Measurements from ENCODE around the gene TREX2. TPM values are rescaled to one million over a fixed set of nuclear protein-coding genes. Genes with fewer than 3 reads are reported as not detected.

TREX2 gene
- total and polyA plus RNA-seq, 2 of the 8 experiments (the other 6 are each of a cell fraction or from before 2014, with no cell fraction given) = 0.71 to 0.80 TPM

DNA sequence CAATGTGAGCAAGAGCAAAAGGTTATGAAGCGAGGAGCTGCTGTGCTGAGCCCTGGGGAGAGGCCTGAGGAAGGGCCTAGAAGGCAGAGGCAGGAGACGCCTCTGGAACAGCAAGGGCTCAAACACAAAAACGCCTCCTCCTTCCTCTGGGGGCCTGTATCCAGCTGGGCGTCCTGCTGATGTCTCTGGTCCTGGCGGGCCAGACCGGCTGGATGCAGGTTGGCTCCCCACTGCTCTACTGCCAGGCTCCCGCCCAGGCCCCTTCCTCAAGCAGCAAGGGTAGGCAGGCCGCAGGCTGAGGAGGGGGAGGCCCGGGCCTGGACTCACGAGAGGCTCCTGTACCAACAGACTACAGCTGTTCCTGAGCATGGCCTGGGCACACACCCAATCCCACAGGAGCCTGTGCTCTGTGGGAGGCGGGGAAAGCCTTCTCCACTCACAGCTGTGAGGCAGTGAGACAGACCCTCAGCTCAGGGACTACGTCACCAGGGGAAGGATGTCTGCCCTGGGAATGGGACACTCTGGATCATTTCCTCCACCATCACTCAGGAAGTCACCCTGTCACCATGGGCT lies 22.2 kb upstream of the TREX2 start:
- no peak for FAIRE-seq
- no peak overlapping the region for H2AFZ ChIP-seq (ENCODE audit: low read length)
- H3K4me3 ChIP-seq (ENCODE audit: extremely low read depth in 1 of 4, insufficient read depth in 2 of 4, low read depth in 3 of 4, low read length in 4 of 4) = no peak overlapping the region
- peaks cover 3% of the 10 kb centered on the region; the same call in 1 of the 2 replicates for H3K79me1 ChIP-seq (ENCODE audit: low read depth, low read length)
- H3K9me3 ChIP-seq (ENCODE audit: insufficient read depth in 2 of 2, low read depth in 1 of 2, low read length in 1 of 2) = no peaks in the 10 kb centered on the region
- DNase-seq (ENCODE audit: low read depth in 1 of 2, low spot score in 2 of 2) = no peak
- H2BK5ac ChIP-seq (ENCODE audit: low read depth, low read length) = no peak overlapping the region
- 94% methylated on average over 3 of the region's 12 CpGs; no CpG with 5 or more reads in 1 of the 2 experiments for WGBS, 2 experiments (ENCODE audit: extremely low coverage in 1 of 2, insufficient coverage in 1 of 2, insufficient read length in 1 of 2, insufficient replicate concordance in 2 of 2, low coverage in 1 of 2, low lambda C conversion rate in 2 of 2, missing lambda C conversion rate in 1 of 2)
- no peak overlapping the region for H4K5ac ChIP-seq (ENCODE audit: insufficient read length, low read depth, low read length)
- no peaks in the 10 kb centered on the region for H3K27me3 ChIP-seq (replicated peaks in 1 of 4; ENCODE audit: control insufficient read depth in 3 of 4, extremely low read depth in 1 of 4, insufficient read depth in 3 of 4, low read length in 3 of 4)
- TF ChIP-seq KDM1A (IDR thresholded peaks at IDR 0.05; ENCODE audit: borderline replicate concordance, low read length) = no peak
- 0 out of 7 replicates have a peak, but pooled peaks cover 0 to 2% (median 0%) of the 10 kb centered on the region in 4 experiments for H3K4me1 ChIP-seq (replicated peaks in 1 of 4; ENCODE audit: control insufficient read depth in 3 of 4, insufficient read depth in 4 of 4, low read length in 3 of 4)
- ChIA-PET CTCF (ENCODE audit: partially characterized antibody) (interaction anchor here (1.0 to 7.6 kb wide), 2 partner anchors 40 to 194 kb away, joined by 3 to 84 read pairs; no protein-coding TSS in a partner anchor), POLR2A (ENCODE audit: partially characterized antibody) (no interaction called here)
- H3K23me2 ChIP-seq (ENCODE audit: low read depth, low read length) = peaks cover 5% of the 10 kb centered on the region; the same call in 1 of the 2 replicates
- no peak overlapping the region for H3K9ac ChIP-seq (replicated peaks in 1 of 4; ENCODE audit: extremely low read depth in 1 of 4, low read depth in 3 of 4, low read length in 3 of 4)
- H2BK120ac ChIP-seq (replicated peaks; ENCODE audit: low read depth, low read length) = no peak overlapping the region
- no peak overlapping the region for H3K23ac ChIP-seq (ENCODE audit: insufficient read length)
- H3K18ac ChIP-seq (ENCODE audit: extremely low read depth, low read length) = no peak overlapping the region
- no peak overlapping the region for H2BK15ac ChIP-seq (ENCODE audit: low read length)
- H4K91ac ChIP-seq (replicated peaks; ENCODE audit: insufficient read length, low read length) = no peak overlapping the region
- no peak overlapping the region for H2AK5ac ChIP-seq (ENCODE audit: low read depth, low read length)
- H3K56ac ChIP-seq (replicated peaks; ENCODE audit: insufficient read length, low read depth, low read length) = no peak overlapping the region
- H3K79me2 ChIP-seq (ENCODE audit: control insufficient read depth in 1 of 2, insufficient read depth in 2 of 2, low read length in 2 of 2) = peaks cover 0 to 4% of the 10 kb centered on the region in 2 experiments; a peak in 1 of 4 replicates
- peaks cover 0 to 3% of the 10 kb centered on the region in 2 experiments for H4K20me1 ChIP-seq (replicated peaks in 1 of 2; ENCODE audit: control insufficient read depth in 1 of 2, insufficient read depth in 2 of 2, low read length in 2 of 2)
- no peak overlapping the region for H3K27ac ChIP-seq (ENCODE audit: low read depth, low read length)
- H3K4me2 ChIP-seq (ENCODE audit: insufficient read depth in 1 of 2, low read depth in 2 of 2, low read length in 2 of 2) = no peak overlapping the region
- no peak overlapping the region for H4K8ac ChIP-seq (ENCODE audit: extremely low read depth, insufficient read depth, low read length)
- H2BK20ac ChIP-seq (ENCODE audit: low read length) = no peak overlapping the region
- no peak overlapping the region for H2BK12ac ChIP-seq (ENCODE audit: low read depth, low read length)
- H3K4ac ChIP-seq (replicated peaks; ENCODE audit: insufficient read length, low read depth, low read length) = no peak overlapping the region
- peaks cover 0 to 4% (median 2%) of the 10 kb centered on the region in 4 experiments; a peak in 5 of 8 replicates for H3K36me3 ChIP-seq (ENCODE audit: control insufficient read depth in 2 of 4, insufficient read depth in 4 of 4, low read length in 3 of 4)
- H3K14ac ChIP-seq (ENCODE audit: insufficient read length) = no peak overlapping the region

All from H1 (cell line).